Activated T-cell treated with anti-CD3 and anti-CD28 coated beads, Interleukin-2, amount 50 U/mL, for 1 hour (primary cell): Measurements from ENCODE around the gene C2.
"Not testable (repeated sequence)": the region's sequence is repeated elsewhere in the genome, so short reads cannot be mapped to it uniquely, and the experiment has no call there.

Experiments
- DNase-seq: peaks from one replicate; pipeline ENCODE4 v3.0.0-alpha.2; 2020

The C2 gene

DNA sequence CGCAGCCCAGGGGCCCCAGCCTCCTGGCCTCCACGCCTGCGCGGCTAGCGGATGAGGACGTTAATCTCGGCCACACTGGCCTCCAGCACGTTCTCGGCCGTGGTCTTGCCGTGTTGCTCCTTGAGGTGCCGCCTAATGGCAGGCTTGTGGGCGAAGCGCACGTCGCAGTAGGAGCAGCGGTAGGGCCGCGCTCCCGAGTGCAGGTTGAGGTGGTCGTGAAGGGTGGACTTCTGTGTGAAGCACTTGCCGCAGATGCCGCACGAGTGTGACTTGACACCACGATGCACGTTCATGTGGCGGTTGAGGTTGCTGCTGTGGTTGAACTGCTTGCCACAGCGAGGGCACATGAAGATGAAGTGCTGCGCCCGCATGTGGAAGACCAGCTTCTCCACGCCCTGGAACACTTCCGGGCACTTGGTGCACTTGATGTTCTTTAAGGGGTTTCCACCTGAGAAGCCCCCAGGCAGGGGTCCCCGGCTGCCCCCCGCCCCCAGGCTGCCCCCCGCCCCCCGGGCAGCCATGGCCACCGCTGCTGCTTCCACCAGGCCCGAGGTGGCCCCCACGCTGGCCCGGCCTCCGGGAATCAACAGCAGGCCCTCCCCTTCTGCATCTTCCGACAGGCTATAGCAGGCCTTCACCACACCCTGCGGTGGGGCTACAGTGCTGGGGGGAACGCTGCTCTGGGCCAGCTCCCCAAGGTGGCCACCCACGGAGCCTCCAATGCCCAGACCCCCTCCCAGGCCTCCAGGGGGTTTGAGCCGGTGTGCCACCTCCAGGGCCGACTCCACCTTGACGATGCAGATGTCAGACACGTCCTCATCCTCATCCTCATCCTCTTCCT is 27.4 kb upstream of the C2 start:
- no peak for DNase-seq

DNA sequence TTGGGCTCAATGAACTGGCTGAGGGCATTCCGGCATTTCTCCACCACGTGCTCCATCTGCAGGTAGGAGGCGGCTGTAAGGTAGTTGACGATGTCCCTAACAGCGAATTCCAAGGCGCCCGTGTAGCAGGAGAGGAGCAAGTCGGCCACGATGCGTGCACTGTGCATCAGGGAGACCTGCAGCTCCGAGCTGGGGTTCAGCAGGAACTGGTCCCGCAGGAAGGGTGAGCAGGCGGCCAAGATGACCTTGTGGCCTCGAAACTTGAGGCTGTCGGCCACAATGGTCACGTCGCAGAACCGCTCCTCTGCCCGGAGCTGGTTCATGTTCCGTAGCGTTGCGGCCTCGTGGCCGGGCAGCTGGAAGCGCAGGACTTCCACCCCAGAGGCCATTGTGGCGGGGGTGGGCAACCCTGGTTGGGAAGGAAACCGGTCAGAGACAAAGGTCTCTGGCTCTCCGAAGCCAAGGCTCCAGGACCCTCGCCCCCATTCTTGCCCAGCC is 26.6 kb upstream of the C2 start:
- DNase-seq, result no peak

DNA sequence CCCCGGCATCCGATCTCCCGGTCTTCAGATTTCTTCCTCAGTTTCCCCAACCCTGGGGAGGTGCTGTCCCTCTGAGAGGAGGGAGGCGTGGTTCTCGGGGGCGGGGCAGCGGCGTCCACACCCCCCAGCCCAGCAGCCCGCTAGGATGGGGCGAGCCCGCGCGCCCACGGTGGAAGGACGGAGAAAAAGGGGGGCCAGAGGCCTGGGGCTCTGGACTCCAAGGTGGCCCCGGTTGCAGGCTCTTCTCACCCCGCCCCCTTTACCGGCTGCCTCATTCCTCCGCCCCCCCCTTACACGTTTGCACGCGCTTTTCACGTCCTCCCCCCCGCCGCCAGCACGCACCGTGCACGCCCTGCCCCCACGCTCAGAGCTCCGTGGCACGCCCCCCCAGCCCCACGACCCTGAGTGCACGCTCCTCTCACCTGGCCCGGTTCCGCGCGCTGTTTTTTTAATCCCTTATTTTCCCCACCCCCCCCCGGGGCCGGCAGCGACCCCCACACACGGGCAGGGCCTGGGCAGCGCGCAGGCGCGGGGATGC is 26.0 kb upstream of the C2 start:
- DNase-seq, result no peak

DNA sequence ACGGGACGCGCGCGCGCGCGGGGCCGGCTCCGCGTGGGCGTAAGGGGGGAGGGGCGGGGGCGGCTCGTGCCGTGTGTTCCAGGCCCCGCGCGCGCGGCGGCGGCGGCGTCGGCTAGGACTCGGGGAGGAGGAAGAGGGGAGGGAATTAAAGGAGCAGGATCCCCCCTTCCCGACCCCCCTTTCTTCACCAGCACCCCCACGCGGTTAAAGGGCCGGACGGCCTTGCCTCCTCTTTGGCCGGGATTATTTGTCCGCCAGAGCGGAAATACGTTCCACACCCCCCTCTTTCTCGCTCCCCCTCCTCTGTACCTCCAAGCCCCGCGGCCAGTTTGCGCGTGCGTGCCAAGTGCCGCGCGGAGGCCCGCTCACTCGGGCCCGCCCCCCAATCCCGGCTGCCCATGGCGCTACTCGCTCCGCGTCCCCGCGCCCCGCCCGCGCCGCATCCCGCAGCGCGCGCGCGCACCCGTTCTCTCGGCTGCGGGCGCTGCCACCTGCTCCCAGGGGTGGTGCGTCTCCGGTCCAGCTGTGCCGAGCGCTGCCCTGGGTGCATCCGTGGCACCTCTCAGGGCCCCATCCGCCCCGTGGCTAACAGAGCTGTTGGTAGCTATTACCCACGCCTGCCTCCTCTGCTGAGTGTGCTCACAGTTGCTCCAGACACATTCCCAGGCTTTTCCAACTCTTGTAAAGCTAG is 25.4 kb upstream of the C2 start, which contains the start of gene ZBTB12:
Gene ZBTB12, minus strand, starts transcription at position 134 of the 691 bp plus-strand sequence. CDS start 781 bp downstream, outside the sequence.
- DNase-seq, result peak; percentile 86

DNA sequence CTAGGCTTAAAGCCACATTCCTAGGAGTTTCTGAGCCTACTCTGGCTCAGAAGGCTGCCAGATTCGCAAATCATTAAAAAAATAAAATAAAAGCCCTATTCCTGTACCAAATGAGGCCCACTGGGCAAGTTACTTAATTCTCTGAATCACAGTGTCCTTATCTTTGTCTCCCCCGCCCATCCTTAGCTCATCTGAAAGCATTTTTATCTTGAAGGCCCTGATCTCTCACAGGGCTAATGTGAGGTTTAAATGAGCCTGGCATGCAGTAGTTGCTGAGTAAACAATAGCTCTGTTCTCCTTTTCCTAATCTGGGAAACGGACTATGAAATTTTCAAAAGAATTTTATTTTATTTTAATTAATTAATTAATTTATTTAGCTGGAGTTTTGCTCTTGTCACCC is 23.6 kb upstream of the C2 start:
- DNase-seq, result no peak

DNA sequence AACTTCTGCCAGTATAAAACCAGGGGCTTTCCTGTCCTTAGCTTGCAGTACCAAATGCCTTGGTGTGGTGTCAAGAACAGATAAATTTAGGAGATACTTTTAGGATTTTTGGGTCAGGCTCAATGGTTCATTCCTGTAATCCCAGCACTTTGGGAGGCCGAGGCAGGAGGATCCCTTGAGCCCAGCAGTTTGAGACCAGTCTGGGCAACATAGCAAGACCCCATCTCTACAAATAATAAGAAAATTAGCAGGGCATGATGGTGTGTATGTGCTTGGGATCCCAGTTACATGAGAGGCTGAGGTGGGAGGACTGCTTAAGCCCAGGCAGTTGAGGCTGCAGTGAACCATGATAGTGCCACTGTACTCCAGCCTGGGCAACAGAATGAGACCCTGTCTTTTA is 22.5 kb upstream of the C2 start:
- no peak for DNase-seq

DNA sequence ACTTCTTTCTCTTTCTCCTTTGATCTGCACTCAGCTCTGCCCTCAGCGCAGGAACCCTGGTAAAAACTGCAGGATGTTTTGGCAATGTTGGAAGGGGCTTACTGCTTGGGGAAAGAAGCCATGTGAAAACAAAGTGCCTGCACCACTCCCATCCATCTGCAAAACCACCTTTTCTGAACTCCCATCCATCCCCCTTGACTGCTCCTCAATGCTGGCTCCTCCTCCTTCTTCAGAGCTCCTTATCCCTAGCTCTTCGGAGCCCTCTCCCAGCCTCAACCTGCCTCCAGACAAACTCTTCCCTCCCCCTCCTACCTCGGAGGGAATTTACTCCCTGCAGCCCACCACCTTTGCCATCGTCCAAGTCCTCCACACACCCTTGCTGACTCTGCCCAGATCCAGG is 21.4 kb upstream of the C2 start:
- no peak for DNase-seq

DNA sequence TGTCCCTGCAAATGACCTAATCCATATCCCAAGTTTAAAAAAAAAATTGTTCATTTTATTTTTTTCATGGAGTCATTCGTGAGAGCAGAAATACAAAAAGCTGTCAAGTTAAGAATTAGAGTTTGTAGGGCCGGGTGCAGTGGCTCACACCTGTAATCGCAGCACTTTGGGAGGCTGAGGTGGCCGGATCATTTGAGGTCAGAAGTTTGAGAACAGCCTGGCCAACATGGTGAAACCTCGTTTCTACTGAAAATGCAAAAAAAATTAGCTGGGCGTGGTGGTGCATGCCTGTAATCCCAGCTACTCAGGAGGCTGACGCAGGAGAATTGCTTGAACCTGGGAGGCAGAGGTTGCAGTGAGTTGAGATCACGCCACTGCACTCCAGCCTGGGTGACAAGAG is 20.8 kb upstream of the C2 start:
- DNase-seq, result not testable (repeated sequence)

DNA sequence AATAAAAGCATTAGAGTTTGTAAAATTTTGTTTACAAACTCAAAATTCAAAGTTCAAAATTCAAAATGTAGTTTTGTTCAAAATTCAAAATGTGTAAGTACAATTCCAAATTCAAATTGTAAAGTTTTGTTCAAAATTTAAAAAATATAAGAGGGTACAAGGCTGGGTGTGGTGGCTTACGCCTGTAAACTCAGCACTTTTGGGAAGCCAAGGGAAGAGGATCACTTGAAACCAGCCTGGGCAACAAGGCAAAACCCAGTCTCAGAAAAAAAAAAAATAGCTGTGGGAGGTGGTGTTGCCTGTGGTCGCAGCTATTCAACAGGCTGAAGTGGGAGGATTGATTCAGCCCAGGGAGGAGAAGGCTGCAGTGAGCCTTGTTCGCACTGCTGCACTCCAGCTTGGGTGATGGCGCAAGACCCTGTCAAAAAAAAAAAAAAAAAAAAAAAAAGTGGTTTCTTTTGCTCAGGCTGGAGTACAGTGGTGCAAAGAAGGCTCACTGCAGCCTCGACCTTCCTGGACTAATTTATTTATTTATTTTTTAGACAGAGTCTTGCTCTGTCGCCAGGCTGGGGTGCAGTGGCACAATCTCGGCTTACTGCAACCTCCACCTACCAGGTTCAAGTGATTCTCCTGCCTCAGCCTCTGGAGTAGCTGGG is 20.2 kb upstream of the C2 start:
- no peak for DNase-seq

DNA sequence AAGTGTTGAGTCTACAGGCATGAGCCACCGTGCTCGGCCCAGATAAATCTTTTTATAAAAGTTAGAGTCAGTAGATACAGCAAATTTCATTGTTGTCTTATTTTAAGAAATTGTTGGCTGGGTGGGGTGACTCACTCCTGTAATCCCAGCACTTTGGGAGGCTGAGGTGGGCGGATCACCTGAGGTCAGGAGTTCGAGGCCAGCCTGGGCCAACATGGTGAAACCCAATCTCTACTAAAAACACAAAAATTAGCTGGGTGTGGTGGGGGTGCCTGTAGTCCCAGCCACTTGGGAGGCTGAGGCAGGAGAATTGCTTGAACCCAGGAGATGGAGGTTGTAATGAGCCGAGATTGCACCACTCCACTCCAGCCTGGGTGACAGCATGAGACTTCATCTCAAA is 19.3 kb upstream of the C2 start:
- DNase-seq, result not testable (repeated sequence)

DNA sequence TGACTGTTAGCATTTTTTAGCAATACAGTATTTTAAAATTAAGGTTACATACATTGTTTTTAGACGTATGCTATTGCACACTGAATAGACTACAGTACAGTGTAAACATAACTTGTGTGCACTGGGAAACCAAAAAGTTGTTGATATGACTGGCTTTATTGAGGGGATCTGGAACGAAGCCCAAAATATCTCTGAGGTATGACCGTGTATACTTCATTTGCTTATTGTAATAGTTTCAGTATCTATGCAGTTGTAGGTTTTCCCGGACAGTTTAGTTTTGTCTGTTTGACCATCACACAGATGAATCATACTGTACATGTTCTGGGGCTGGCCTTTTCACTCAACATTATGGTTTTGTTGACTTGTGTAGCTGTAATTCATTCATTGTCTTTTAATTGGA is 18.7 kb upstream of the C2 start:
- DNase-seq, result no peak

DNA sequence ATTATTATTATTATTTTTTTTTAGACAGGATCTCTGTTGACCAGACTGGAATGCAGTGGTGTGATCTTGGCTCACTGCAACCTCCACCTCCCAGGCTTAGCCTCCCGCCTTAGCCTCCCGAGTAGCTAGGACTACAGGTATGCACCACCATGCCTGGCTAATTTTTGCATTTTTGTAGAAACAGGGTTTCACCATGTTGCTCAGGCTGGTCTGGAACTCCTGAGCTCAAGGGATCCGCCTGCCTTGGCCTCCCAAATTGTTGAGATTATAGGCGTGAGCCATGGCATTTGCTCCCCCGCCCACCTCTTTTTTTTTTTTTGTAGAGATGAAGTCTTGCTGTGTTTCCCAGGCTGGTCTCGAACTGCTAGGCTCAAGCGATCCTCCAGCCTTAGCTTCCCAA is 18.2 kb upstream of the C2 start:
- not testable (repeated sequence) for DNase-seq

DNA sequence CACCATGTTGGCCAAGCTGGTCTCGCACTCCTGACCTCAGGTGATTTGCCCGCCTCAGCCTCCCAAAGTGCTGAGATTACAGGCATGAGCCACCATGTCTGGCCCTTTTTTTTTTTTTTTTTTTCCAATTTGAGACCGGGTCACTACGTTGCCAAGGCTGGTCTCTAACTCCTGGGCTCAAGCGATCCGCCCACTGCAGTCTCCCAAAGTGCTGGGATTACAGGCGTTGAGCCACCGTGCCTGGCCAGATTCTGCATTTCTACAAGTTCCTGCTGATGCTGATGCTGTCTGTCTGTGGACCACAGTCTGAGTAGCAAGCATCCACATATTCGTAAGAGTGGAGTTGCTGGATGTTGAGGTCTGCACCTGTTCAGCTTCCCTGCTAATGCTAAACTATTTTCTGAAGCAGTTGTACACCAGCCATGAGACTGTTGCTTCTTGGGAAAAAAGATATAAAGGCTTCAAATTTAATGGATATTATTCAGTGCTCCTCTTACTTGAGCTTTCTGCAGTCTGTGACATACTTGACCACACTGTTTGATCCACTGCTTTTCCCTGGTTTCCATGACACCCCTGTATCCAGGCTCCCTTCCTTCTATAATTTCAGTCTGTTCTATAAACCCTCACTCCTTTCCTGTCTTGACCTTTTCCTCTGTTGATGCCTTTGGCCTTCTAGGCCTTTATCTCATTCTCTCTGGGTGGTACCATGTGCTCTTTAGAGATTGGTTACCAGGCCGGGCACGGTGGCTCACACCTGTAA is 15.5 kb upstream of the C2 start:
- DNase-seq, result no peak

DNA sequence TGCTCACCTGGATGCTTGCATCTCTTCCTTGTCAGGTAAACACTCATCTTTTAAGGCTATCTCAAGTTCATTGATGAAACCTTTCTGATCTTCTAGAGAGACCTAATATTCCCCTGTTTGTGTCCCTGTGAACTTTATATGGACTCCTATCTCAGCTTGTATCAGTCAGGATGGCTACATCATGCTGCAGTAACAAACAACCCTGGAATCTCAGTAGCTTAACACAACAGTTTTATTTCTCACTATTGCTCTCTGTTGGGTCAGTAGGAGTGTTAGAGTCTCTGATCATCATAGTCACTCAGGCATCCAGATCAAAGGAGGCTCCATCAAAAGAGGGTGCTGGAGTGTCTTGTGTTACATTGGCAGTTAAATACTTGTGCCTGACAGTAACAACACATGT is 12.2 kb upstream of the C2 start:
- no peak for DNase-seq

DNA sequence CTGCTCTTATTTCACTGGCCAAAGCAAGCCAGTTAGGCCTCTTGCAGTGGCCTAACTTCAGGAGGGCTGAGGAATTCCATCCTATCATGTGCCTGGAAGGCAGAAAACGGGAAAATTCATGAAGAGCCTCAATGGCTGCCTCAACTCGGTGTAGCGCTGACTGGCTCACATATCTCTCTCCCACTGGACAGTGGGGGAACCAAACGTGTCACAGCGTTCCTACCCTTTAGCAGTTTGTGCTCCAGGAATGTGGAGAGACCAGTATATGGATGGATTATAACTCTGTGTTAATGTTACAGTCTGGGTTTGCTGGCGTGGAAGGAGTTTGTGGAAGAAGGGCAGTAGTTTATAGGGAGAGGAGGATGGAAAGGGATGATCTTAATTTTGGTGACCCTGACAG is 11.8 kb upstream of the C2 start:
- no peak for DNase-seq

DNA sequence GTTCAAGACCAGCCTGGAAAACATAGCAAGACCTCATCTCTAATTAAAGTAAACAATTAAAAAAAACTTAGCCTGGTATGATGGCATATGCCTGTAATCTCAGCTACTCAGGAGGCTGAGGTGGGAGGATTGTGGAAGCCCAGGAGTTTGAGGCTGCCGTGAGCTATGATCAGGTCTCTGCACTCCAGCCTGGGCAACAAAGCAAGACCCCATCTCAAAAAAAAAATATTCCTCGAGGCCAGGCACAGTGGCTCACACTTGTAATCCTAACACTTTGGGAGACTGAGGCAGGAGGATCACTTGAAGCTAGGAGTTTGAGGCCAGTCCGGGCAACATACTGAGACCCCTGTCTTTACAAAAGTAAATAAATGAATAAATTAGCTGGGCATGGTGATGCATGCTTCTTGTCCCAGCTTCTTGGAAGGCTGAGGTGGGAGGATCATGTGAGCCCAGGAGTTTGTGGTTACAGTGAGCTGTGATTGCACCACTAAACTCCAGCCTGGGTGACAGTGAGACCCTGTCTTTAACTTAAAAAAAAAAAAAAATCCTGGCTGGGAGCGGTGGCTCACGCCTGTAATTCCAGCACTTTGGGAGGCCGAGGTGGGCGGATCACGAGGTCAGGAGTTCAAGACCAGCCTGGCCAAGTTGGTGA is 9.3 kb upstream of the C2 start:
- DNase-seq, result no peak

DNA sequence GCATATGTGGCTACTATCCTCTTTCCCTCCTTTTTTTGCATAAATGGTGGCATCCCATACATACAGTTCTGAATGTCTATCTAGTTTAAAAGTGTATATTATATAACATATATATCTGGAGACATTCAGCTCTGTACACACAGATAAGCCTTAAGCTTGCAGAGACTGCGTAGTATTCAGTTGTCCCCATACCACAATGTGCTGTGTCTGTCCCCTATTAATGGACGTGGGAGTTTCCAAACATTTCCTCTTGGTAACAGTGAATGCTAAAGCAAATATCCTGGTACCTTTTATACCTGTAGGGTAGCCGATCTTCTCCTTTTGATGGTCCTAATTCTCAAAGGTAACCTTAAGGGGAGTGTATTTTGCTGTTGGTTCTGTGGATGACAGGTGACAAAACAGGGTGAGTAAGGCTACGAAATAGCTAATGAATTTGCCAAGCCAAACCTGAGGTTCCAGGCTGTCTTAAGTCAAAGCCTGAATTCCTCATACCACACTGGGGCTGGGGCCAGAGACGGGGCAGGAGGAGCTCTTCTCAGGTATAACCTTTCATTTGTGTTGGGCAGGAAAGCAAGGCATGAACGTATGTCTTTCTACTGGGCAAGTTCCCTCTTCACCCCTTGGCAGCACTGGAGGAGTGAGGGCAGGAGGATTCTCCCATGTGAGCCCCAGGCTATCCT is 7.8 kb upstream of the C2 start:
- no peak for DNase-seq

DNA sequence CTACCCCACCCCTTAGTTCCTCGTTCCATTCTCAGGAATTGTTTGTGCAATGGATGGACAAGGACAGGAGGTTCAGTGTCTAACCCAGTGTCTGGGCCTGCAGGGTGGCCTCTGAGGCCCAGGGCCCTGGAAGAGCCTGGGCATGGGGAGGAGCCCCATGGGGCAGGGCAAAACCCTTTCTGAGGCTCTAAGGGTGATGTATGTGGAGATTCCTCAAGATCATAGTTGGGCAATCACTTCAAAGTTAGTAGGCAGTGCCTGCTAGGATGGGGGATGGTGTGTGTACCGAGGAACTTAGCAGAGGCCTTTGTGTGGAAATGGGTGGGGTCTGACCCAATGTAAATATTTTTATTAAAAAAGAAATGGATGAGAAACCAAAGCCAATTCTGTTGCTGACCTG is 6.7 kb upstream of the C2 start:
- no peak for DNase-seq

DNA sequence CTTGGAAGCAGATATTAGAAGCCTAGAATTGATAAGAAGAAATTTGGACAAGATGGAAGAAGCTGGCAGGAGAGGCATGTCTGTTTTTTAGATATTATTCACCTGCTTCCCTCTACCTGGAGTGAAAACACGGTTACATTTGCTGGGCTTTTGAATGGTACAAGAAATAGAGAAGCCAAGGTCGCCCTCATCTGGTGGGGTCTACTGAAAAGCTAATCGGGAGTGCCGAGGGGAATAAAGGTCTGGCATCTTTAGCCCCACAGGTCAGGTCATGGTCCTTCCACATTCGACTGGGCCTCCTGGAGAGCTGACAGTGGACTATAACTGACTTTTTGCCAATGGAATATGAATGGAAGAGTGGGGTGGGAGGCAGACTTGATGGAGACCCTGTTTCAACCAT is 4.6 kb upstream of the C2 start:
- no peak for DNase-seq

DNA sequence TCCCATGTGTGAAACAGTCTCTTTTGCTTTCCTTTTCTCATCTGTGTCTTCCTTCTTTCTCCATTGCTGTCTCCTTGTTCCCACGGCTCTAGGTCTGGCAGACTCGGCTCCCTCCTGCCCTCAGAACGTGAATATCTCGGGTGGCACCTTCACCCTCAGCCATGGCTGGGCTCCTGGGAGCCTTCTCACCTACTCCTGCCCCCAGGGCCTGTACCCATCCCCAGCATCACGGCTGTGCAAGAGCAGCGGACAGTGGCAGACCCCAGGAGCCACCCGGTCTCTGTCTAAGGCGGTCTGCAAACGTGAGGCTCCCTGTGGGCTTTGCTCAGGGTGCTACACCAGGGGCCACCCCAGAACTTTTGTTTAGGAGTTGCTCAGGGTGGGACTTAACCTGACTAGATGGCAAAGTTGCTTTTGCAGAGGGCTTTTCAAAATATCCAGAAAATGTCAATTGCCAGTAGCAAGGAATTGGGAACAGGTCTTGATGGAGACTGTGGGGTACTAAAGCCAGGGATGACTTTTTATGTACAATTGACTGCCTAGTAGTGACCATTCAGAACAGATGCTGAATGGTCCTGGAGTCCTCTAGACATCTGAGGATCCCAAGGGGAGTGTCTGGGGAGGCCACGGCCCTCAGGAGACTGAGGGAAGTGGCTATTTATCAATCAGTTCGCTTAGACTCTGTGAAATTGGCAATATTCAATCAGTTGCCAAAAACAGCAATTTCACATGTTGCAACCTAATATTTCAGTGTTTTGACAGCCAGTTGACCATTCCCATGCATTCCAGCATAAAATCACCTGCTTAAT is 550 bp downstream of the C2 start:
- no peak for DNase-seq

DNA sequence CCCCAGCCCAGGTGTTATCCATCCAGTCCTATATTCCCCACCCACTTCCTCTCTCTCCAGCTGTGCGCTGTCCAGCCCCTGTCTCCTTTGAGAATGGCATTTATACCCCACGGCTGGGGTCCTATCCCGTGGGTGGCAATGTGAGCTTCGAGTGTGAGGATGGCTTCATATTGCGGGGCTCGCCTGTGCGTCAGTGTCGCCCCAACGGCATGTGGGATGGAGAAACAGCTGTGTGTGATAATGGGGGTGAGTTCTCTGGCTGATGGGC is 1.1 kb downstream of the C2 start:
- no peak for DNase-seq
